Cardiac muscle cell (in vitro differentiated cells and primary cell): Measurements from ENCODE around the gene ATP6V0A1. TPM values are rescaled to one million over a fixed set of nuclear protein-coding genes. Genes with fewer than 3 reads are reported as not detected.
A peak's percentile ranks its signal among the peaks of the same experiment; 100 is the strongest.

Experiments used
- DNase-seq, 2 donors: peaks; one replicate each; pipeline versions ENCODE4 v3.0.0 to v3.0.0-alpha.2; 2010 to 2017; ENCODE audit warnings: low read depth in 1 of 2, low spot score in 1 of 2
- H3K27ac ChIP-seq: fragments of 200-600 bp; sonication (generic); 2 replicates; pipeline ENCODE4 v1.5.1; 2016
- H3K27me3 ChIP-seq: fragments of 200-600 bp; sonication (generic); 2 replicates; pipeline ENCODE4 v1.6.0; 2016; ENCODE audit warnings: control low read depth
- H3K36me3 ChIP-seq: fragments of 200-600 bp; sonication (generic); 2 replicates; pipeline ENCODE4 v1.5.1; 2016; ENCODE audit warnings: control low read depth
- H3K4me1 ChIP-seq: fragments of 200-600 bp; sonication (generic); 2 replicates; pipeline ENCODE4 v1.8.1; 2017; ENCODE audit warnings: low read depth, mild to moderate bottlenecking, mixed run types
- H3K4me3 ChIP-seq: fragments of 200-600 bp; sonication (generic); 2 replicates; pipeline ENCODE4 v1.5.1; 2016; ENCODE audit warnings: mild to moderate bottlenecking
- H3K9me3 ChIP-seq: fragments of 200-600 bp; sonication (generic); 2 replicates; pipeline ENCODE4 v1.5.1; 2017; ENCODE audit warnings: low read depth, mild to moderate bottlenecking, control low read depth
- polyA plus RNA-seq: library from polyadenylated mRNA; unstranded; fragments of >200 nt; fragmentation: Nextera tagmentation; extraction: Ambion mirVana; gene quantifications from 2 replicates; pipeline ENCODE4 v1.2.1, GENCODE V29; 2016
- total RNA-seq: library from RNA; depleted of rRNA; stranded (reverse); fragments of >200 nt; gene quantifications from 2 replicates; pipeline ENCODE4 v1.2.3, GENCODE V29; 2016
- TF ChIP-seq, protein P1 (sequence below): IDR thresholded peaks from 2 replicates; pipeline ENCODE4 v1.5.1; 2012; ENCODE audit warnings: low read depth, mild to moderate bottlenecking, low read length

ATP6V0A1 gene
- total and polyA plus RNA-seq, 2 experiments from 2014 or later, result 44.6 to 50.8 TPM

DNA sequence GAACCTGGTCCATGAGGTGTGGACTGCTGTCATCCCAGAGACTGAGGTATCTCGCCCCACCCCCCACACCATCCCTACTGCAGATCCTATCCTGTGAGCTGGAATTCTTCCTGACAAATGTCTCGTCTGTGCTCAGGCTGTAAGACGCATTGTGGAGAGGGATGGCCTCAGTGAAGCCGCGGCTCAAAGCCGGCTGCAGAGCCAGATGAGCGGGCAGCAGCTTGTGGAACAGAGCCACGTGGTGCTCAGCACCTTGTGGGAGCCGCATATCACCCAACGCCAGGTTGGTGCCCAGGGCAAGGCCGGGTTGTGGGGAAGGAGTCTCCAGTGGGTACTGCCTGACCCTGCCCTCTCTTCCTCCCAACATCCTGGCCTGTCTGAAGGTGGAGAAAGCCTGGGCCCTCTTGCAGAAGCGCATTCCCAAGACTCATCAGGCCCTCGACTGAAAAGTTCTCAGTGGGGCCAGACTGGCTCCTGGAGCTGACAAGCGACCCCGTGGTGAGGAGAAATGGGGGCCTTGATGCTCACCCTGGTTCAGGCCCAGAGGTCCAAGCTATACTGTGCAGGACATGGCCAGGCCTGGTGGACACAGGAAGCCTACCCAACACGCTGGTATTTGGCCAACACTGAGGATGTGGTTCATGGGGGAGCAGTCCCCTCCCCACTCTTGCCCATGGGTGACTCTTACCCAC, 107.0 kb downstream of the ATP6V0A1 start:
- TF ChIP-seq, protein P1, sequence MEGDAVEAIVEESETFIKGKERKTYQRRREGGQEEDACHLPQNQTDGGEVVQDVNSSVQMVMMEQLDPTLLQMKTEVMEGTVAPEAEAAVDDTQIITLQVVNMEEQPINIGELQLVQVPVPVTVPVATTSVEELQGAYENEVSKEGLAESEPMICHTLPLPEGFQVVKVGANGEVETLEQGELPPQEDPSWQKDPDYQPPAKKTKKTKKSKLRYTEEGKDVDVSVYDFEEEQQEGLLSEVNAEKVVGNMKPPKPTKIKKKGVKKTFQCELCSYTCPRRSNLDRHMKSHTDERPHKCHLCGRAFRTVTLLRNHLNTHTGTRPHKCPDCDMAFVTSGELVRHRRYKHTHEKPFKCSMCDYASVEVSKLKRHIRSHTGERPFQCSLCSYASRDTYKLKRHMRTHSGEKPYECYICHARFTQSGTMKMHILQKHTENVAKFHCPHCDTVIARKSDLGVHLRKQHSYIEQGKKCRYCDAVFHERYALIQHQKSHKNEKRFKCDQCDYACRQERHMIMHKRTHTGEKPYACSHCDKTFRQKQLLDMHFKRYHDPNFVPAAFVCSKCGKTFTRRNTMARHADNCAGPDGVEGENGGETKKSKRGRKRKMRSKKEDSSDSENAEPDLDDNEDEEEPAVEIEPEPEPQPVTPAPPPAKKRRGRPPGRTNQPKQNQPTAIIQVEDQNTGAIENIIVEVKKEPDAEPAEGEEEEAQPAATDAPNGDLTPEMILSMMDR, result no peak
- Histone ChIP-seq H3K36me3 (peaks cover 21% of the 10 kb centered on the region), H3K27me3 (no peaks in the 10 kb centered on the region), H3K4me1 (peaks cover 12% of the 10 kb centered on the region), H3K9me3 (no peaks in the 10 kb centered on the region), H3K4me3 (no peak overlapping the region), H3K27ac (peak overlapping the region; percentile 78)
- DNase-seq, result no peak

GRCh38 chr17:42566215-42566882, 107.7 kb downstream of the ATP6V0A1 start:
- peaks cover 23% of the 10 kb centered on the region for H3K36me3 ChIP-seq
- peak overlapping the region; percentile 78 for H3K27ac ChIP-seq
- H3K27me3 ChIP-seq, result no peaks in the 10 kb centered on the region
- TF ChIP-seq, protein P1, result no peak
- H3K9me3 ChIP-seq, result no peaks in the 10 kb centered on the region
- H3K4me1 ChIP-seq, result peaks cover 12% of the 10 kb centered on the region
- H3K4me3 ChIP-seq, result peak overlapping the region; percentile 71
- DNase-seq, result no peak

GRCh38 chr17:42566883-42567573, 108.3 kb downstream of the ATP6V0A1 start, which contains the start of gene MLX:
MLX (plus strand) TSS chr17:42567100; CDS start chr17:42567125, 25 bp downstream.
- Histone ChIP-seq H3K9me3 (no peaks in the 10 kb centered on the region), H3K27ac (peak within 1 kb of the TSS; percentile 78), H3K36me3 (peaks cover 30% of the 10 kb centered on the region), H3K4me1 (peaks cover 12% of the 10 kb centered on the region), H3K27me3 (no peaks in the 10 kb centered on the region), H3K4me3 (peak within 1 kb of the TSS; percentile 71)
- DNase-seq, result peak; percentile 94 to 96
- TF ChIP-seq, protein P1, result no peak

GRCh38 chr17:42568341-42569111, 109.8 kb downstream of the ATP6V0A1 start:
- no peak overlapping the region for H3K27ac ChIP-seq
- TF ChIP-seq, protein P1, result no peak
- H3K36me3 ChIP-seq, result peaks cover 45% of the 10 kb centered on the region
- no peaks in the 10 kb centered on the region for H3K27me3 ChIP-seq
- H3K4me1 ChIP-seq, result peaks cover 3% of the 10 kb centered on the region
- no peaks in the 10 kb centered on the region for H3K9me3 ChIP-seq
- no peak for DNase-seq
- H3K4me3 ChIP-seq, result no peak overlapping the region
